HT1080 (cell line): ENCODE measurements around the gene COL8A1. TPM values are rescaled to one million over a fixed set of nuclear protein-coding genes. Genes with fewer than 3 reads are reported as not detected.
A peak's percentile ranks its signal among the peaks of the same experiment; 100 is the strongest.
"Not testable (repeated sequence)": the region's sequence is repeated elsewhere in the genome, so short reads cannot be mapped to it uniquely, and the experiment has no call there.

Source experiments
- DNase-seq: peaks from one replicate; pipeline ENCODE4 v3.0.0-alpha.2; 2015; ENCODE audit warnings: low read depth
- total RNA-seq: library from RNA; depleted of rRNA; stranded (reverse); fragments of >200 nt; shearing (Covaris generic); gene quantifications from 2 replicates; pipeline ENCODE4 v1.2.3, GENCODE V29; 2014; rRNA removed

Gene COL8A1
- total RNA-seq, 1 experiment from 2014 or later, result 5.3 TPM

- DNase-seq, result no peak
Observed at GRCh38 chr3:99839613-99840012, 201.2 kb downstream of the COL8A1 start.

- DNase-seq, result not testable (repeated sequence)
Observed at GRCh38 chr3:99841949-99842348, 203.6 kb downstream of the COL8A1 start.

GRCh38 chr3:99842826-99843589, 204.6 kb downstream of the COL8A1 start:
- peak; percentile 60 for DNase-seq

- DNase-seq, result no peak
Observed at GRCh38 chr3:99843590-99844258, 205.3 kb downstream of the COL8A1 start.

- DNase-seq, result no peak
Observed at GRCh38 chr3:99845331-99845730, 206.9 kb downstream of the COL8A1 start.

GRCh38 chr3:99845999-99846398, 207.6 kb downstream of the COL8A1 start:
- DNase-seq, result no peak

GRCh38 chr3:99846477-99847160, 208.2 kb downstream of the COL8A1 start:
- no peak for DNase-seq

- DNase-seq, result no peak
Observed at GRCh38 chr3:99848433-99848832, 210.0 kb downstream of the COL8A1 start.

Other genes starting within 250 kb of the COL8A1 start
- gene CMSS1, start 179.3 kb downstream of the COL8A1 start, total RNA-seq, result 53.2 and 59.1 TPM in 2 replicates